Activated T-cell treated with anti-CD3 and anti-CD28 coated beads for 1 hour (primary cell): ENCODE measurements around the gene LIG4.
"Not testable (repeated sequence)": the region's sequence is repeated elsewhere in the genome, so short reads cannot be mapped to it uniquely, and the experiment has no call there.

Source experiments
- DNase-seq: peaks from one replicate; pipeline ENCODE4 v3.0.0-alpha.2; 2020; ENCODE audit warnings: low read depth

Gene LIG4

GRCh38 chr13:108215436-108215835 is at the start of gene LIG4:
Gene LIG4, minus strand, starts transcription at chr13:108215536. Its CDS starts 4,268 bp downstream, at chr13:108211268.
- peak; percentile 82 for DNase-seq

GRCh38 chr13:108263621-108264355 is 48.5 kb upstream of the LIG4 start:
- no peak for DNase-seq

GRCh38 chr13:108257248-108257647 is 41.9 kb upstream of the LIG4 start:
- DNase-seq = no peak

GRCh38 chr13:108249150-108249549 is 33.8 kb upstream of the LIG4 start:
- DNase-seq = no peak

- DNase-seq = no peak
Observed at GRCh38 chr13:108230377-108230776, 15.0 kb upstream of the LIG4 start.

GRCh38 chr13:108227651-108228272 is 12.4 kb upstream of the LIG4 start:
- DNase-seq = no peak

- DNase-seq = no peak
Observed at GRCh38 chr13:108226184-108226583, 10.8 kb upstream of the LIG4 start.

GRCh38 chr13:108225440-108225839 is 10.1 kb upstream of the LIG4 start:
- DNase-seq = no peak

GRCh38 chr13:108223687-108224503 is 8.6 kb upstream of the LIG4 start:
- DNase-seq = no peak

GRCh38 chr13:108220041-108220440 is 4.7 kb upstream of the LIG4 start:
- peak; percentile 6 for DNase-seq

- DNase-seq = peak; percentile 86
Observed at GRCh38 chr13:108218044-108218974, 3.0 kb upstream of the LIG4 start, which contains the start of gene ABHD13. Gene ABHD13, plus strand, starts transcription at chr13:108218392. Its CDS starts 10,827 bp downstream, at chr13:108229219.

GRCh38 chr13:108217307-108218043 is 2.1 kb upstream of the LIG4 start:
- DNase-seq = not testable (repeated sequence)

GRCh38 chr13:108214441-108215271 is 680 bp downstream of the LIG4 start:
- peak; percentile 4 for DNase-seq

GRCh38 chr13:108213946-108214345 is 1.4 kb downstream of the LIG4 start:
- DNase-seq = no peak

- no peak for DNase-seq
Observed at GRCh38 chr13:108212886-108213285, 2.5 kb downstream of the LIG4 start.

- no peak for DNase-seq
Observed at GRCh38 chr13:108210551-108210950, 4.8 kb downstream of the LIG4 start.

GRCh38 chr13:108200781-108201398 is 14.4 kb downstream of the LIG4 start:
- no peak for DNase-seq

- no peak for DNase-seq
Observed at GRCh38 chr13:108195861-108196260, 19.5 kb downstream of the LIG4 start.

- DNase-seq = no peak
Observed at GRCh38 chr13:108195146-108195545, 20.2 kb downstream of the LIG4 start.
